CD1c-positive myeloid dendritic cell (primary cell): ENCODE data around the gene CABLES2.
A peak's percentile ranks its signal among the peaks of the same experiment; 100 is the strongest.

Experiments
- DNase-seq: peaks from one replicate; pipeline ENCODE4 v3.0.0-alpha.2; 2016; ENCODE audit errors: extremely low spot score

Gene CABLES2

DNA sequence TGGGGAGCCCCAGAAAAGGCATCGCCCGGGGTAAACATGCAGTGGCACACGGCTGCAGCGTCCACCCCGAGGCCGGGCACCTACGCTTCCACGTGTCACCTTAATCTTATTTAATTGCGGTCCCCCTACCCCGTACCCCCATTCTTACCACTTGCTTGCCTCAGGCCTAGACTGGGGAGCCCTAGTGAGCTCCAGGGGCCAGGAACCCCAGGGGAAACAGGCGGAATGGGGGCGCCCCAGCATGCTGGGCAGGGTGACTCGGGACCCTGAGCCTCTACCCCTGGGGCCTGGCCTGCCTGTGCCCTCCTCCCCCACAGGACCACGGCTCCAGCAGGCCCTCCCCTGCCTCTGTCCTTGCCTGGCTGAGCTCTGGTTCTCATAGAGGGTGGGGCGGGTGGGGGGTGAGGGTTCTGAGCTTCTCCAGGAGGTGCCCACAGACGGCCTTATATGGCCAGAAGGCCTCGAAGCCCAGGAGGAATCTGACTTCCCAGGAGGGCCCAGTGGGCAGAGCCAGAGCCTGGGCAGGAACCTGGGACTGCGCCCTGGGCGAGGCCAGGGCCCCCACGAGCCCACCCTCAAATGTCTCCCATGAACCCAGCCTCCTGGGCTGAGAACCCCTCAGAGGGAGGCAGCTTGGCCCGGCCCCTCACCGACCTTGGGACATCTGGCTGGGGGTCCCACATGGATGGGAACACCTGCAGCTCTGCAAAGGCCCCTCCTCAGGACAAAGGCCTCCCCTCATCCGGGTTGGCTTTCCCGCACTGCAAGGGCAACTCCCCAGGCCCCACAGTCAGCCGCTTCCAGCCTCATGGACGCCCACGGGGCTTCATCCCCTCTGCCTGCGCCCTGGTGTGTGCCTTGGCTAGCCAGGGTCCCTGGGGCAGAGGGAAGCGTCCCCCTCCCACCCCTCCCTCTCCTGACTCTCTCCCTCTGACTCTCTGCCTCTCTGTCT, 34.8 kb downstream of the CABLES2 start:
- DNase-seq, result no peak

DNA sequence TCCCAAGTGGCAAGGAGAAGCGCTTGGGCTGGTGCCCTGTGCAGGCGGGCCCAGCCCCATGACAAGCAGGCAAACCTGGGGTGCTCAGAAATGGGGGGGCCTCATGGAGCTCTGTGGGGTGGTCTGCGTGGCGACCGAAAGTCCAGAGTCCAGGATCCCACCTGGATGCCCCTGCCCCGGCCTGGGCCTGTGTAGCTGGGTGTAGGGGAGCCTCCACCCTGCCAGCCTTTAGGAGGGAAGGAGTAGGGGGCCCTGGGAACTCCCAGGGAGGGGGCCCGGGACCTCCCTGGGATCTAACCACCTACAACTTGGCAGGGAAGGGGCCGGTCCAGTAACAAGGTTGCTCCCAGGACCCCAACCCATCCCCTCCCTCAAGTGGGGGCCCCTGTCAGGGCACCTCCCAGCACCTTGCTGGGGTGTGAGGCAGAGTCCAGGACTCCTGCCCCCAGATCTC, 35.5 kb downstream of the CABLES2 start:
- DNase-seq, result no peak

DNA sequence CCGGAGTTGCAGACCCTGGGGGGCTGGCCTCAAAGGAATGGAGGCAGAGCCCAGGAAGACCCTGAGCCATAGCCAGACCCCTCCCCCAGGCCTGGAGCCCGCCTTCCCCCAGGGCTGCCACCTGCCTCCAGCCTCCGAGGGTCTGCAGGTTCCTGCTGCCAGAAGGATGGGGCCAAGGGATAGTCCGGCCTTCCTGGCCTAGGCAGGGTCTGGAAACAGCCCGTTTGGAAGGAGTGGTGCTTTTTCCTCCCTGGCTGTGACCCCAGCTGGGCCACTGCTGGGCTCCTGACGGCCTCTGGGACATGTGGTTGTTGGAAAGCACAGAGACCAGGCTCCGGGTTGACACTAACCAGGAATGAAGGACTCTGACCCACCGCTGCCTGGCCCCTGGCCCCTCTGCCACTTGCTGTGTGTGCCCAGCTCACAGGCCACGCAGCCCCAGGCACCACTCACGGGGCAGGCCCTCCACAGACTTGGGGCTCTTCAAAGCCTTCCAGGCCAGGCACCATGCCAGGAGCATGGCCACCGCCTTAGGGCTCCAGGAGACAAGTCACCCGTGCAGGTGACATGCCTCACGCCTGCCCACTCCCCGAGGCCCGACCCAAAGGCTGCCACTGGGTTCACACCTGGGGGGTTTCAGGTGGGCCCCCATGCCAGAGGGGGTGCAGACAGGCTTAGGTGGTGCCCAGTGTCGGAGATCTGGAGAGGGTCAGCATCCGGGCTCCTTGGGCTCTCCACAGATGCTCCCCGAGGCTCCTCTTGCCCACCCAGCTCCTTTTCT, 36.1 kb downstream of the CABLES2 start:
- DNase-seq, result no peak

DNA sequence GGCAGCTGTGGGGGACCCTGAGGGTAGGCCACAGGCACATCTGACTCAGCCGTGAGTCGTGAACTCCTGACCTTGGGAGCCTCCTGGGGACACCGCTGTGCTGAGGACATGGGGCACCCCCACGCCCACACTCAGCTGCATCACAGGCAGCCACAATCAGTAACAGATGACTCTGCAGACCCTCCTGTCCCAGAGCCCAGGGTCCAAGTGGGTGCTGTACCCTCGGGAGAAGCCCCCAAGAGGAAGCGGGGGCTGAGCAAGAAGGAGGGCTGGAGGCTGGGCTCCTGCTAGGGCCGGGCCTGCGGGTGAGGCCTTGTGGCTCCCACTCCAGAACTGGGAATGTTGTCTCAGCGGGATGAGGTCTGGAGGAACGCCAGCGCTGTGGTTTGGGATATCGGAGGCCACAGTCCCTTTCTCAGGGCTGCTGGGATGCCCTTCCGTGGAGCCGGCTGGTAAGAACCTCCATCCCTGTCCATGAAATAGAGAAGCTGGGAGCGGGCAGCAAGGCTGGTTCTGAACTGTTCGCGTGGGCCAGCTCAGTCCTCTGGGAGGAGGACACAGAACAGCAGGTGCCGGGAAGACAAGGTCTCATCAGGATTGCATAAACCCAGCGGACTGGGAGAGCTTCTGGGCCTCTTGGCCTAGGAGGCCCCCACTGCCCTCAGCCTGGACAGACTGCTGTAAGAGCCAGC, 36.8 kb downstream of the CABLES2 start:
- peak; percentile 28 for DNase-seq

DNA sequence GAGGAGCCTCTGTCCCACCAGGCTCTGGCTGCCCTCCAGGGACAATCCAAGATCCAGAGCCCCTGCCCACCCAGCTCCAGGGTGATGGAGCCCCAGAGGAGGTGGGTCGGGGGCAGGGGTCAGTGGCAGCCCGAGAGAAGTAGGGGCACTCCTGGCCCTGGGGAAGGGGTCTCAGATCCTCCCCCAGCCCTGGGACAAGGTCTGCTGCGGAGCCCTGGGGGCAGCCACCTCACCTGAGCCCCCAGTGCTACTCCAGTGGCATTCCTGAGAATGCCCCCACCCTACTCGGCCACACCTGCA, 37.3 kb downstream of the CABLES2 start:
- DNase-seq, result no peak

DNA sequence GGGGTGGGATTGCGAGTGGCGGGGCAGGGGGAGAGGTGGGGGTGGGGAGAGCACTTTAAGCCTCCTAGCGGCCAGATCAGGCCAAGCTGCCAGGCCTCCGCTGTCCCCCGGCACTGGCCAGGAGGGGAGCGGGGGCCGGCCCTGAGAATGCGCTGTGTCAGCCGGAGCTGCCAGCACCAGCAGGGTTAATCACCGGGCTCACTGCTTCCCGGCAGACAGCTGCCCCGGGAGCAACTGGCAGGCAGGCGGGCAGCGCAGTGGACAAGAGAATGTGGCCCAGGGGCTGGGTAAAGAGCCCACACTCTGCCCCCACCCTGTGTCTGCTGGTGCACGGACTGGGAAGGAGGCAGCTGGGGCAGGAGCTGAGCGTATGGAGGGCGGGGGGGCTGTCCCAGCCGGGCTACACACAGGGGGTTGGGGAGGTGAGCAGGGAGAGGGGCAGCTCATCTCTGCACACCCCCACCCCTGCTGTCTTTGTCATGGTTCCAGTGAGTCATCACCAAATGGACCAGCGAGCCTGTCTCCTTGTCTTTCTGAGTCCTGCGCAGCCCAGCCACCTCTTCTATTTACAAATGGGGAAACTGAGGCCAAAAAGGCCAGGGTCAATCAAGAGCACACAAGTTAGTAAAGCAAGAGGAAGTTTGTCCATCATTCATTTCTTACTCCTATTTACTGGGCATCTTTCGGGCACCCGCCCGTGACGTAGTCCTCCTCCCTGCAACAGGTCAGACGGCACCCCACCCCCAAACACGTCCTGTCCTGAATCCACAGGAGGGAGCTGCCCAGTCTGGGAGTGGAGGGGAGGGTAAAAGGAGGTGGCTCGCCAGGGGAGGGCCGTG, 37.9 kb downstream of the CABLES2 start:
- no peak for DNase-seq

DNA sequence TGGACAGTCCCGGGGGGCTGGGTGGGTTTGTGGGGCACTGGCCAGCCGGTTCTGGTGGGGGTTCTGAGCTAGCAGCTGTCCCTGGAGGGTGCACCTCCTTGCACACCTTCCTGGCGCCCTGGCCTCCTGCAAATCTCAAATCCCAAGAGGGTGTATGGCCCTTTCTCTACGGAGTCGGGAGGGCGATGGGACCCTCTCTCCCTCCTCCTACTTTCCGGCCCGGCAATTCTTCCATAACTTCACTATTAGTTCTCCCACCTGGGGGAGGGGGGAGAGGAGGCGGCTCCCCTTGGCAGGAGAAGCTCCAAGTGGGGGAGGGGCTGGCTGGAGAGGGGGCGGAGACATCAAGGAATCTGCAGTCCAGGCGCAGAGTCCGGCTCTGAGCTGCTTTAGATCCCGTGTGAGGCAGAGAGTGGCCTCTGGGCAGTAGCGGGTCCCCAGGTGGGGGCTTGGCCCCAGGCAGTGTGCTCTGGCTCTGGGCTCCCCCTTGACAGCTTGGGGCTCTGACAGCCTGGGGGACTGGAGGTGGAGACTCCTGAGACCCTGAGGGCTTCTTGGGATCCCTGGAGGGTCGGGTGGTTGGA, 38.6 kb downstream of the CABLES2 start:
- no peak for DNase-seq

DNA sequence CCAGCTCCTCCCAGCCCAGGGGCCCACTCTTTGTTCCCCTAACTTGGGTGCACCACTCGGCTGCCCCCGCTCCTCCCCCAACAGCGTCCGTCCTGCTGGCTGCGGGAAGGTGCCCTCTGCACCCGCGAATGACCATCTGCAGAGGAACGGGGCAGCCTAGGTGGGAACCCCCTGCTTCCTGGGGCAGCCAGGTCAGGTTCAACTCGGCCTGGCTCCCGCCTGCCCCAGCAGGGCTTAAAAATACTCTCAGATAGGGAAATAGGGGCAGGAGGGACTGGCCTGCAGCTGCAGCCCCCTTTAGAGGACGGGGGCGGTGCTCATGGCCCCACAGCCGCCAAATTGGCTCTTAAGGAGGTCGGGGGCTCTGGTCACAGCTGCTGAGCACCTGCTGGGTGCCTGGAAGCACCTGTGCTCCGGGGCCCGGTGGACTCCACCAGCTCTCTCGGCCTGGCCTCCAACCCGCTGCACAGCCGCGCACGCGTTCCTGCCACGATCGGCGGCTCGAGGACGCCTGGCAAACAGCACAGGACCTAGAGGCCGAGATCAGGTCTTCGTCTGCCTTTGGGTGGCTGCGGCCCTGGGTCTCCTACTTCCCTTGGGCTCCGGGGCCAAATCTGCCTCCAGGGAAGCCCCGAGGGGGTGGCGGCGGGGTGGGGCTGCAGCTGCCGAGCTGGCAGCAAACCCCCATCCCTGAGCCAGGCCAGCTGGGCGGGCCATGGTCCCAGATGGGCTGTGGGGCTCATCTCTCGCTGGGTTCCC, 39.3 kb downstream of the CABLES2 start:
- DNase-seq, result no peak

DNA sequence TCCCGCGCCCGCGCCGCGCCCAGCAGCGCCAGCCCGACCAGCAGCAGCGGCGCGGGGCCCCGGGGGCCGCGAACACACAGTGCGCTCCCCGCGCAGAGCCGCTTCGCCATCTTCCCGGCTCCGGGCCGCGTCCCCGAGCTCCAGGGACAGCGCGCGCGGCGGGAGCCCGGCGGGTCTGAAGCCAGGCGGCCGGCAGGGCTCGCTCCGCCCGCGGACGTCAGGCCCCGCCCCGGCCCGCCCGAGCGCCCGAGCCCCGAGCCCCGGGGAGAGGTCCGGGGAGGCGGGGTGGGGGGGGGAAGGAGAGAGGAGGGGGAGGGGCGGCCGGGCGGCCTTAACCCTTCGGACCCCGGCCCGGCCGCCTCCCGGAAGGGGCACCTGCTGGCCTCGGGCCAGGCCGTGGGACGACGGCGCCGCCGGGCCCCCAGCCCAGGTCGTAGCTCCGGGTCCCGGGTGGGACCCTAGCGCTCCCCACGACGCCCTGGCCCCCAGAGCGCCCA, 39.9 kb downstream of the CABLES2 start, which contains the start of gene LAMA5:
TSS of gene LAMA5 (minus strand) at position 177 of the 497 bp plus-strand sequence. CDS start at position 110, 67 bp downstream.
- peak; percentile 35 for DNase-seq

DNA sequence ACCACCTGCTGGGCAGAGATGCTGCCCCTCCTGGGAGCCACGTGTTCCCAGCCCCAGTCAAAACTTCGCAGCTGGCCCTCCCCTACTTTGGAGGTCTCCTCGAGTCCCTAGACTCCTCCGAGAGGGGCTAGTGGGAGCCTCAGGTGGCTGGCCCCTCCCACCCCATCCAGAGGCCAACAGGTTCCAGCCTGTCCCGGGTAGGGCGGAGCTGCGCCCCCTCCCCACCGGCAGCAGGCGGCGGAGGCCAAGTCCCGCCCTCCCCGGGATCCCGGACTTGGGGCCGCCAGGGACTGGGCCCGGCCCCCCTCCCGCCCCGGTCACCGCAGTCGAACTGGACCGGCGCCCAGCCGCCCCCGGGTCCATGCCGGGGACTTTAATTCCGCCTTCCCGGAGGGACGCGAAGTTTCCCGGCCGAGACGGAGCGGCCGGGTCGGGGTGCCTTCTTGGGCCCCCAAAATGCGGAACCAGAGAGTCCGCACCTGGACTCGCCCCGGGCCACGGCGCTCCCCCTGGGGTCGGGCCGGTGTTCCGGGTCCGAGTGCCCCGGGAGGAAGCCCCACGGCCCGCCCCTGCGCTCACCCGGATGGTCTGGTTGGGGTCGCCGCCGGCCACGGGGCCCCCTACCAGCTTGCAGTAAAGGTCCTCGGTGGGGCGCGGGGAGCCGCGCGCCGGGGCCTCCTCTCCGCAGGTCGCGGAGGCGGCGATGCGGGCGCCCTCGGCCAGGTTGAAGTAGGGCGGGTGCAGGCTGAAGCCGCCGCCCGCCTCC, 40.5 kb downstream of the CABLES2 start:
- DNase-seq, result no peak

DNA sequence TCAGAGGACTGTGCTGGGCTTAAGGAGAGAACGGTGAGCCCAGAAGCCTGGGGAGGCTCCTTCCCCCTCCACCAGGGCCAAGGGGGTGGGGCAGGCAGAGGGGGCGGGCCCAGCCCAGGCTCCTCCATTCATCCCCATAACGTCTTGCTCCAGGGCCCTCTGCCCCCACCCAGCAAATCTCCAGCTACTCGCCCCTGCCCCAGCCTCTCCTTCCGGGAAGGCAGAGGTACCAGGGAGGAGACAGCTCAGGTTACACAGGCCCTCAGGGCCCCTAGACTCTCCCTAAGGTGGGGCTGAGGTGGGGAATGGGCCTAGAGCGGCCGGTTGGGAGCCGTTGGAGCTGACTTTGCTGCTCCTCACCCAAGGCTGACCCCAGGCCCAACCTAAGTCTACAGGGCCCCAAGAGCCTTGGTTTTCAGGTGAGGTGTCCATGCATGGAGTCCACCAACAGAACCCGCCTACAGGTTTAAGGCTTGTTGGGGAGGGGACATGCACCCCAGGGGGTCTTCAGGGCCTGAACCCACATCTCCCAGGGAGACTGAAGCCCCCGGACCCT, 41.2 kb downstream of the CABLES2 start:
- no peak for DNase-seq

DNA sequence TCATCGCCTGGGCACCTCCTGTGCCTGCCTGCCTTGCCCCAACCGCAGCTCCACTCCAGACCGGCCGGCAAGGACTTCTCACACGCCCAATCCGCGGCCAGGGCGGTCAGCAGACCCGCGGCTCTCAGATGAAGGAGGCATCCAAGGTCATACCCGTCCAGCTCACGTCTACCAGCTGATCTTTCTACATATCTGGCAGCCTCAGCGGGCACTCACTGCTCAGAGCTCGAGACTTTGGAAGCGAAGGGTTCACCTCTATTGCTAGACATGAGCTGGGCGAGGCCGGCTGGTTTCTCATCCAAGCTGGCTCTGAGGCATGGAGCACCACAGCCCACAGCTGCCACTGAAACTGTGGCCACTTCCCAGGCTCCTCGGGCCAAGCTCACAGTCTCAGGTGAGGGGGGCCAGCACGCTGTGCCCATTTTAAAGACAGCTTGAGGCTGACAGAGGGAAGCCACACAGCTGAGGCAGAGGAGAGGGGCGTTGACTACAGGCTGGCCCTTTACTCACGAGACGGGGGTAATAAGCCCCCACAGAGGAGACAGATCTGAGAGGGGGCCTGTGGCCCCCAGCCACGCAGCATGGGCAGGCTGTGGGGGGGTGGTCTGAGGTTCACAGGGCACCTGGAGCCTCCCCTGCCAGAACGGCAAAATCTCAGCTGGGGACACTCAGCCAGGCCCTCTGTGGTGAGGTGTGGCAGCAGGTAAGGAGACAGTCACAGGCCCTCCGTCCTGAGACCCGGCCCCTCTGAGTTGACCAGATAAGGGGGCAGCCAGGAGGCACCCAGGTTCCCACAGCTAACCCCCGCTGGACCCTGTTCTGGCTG, 42.0 kb downstream of the CABLES2 start:
- no peak for DNase-seq

DNA sequence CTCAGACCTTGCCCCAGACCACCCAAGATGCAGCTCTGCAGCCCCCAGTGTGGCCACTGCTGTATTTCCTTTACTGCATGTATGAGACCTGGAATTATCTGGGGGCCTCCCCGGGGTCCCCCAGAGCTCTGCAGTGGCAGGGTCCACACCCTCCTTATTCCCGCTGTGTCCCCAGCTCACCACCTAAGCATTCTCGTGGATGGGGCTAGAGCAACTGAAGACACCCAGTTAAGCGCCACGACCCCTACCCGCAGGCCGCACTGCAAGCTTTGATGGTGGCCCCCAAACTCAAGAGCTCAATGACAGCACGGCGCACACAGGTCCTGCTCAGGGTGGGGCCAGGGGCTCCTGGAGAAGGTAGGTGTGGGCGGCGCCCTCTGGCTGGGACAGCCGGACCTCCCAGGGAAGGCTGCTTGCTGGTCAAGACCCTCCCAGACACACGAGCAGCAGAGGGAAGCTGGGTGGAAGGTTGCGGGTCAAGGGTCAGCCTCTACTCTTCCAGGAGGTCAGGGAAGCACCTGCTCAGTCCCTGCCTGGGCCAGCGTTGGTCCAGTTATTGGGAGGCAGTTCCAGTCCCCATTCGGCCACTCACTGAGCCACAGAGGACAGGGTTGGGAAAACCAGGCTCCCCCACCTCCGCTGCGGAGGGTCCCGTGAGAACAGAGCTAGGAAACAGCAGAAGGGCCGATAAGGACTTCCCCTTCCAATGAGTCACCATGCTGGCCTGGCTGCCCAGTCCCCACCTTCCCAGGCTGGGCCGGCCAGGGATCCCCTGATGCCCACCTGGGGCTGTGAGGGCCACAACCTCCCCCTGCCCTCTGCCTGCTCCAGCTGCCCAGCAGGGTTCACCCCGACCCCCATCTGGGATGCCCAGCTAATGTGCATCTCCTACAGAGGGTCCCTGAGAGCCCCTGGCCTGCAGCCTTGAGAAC, 42.9 kb downstream of the CABLES2 start:
- DNase-seq, result no peak

DNA sequence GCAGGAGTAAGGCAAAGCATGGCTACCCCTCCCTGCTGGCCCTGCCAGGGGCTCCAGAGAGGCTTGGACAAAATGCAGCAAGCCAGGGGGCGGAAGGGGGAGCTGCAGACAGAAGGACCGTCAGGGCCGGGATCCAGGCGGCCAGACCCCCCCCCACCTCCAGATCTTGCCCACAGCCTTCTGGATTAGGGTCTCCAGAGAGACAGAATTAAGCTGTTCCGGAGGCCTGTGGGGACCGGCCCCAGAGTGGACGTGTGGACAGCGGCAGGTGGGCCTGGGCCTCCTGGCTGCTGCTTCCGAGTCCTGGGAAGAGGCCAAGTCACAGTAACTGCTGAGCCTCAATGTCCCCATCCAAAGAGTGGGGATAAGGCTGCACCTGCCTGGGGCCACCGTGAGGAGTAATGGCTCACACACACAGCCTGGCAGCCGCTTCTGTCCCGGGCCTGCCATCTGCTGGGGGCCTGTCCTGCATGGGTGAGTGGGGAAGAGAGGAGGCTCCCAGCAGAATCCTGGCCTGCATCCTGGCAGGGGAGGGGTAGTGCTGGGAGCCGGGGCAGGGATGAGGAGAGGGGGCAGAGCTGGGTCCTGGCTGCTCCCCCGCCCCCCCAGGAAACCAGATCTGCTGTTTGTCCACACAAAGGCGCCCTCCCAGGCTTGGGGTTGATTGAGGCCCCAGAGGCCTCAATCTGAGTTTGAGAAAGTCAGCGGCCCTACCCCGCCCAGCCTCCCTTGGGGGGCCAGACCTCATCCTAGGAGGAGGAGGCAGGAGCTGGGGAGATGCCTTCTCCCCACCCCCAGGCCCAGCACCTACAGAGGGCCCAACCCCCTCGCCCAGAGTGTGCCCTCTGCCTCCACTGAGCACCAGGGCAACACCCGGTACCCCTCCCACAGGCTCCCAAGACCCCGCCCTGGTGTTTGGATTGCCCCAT, 43.8 kb downstream of the CABLES2 start:
- no peak for DNase-seq

DNA sequence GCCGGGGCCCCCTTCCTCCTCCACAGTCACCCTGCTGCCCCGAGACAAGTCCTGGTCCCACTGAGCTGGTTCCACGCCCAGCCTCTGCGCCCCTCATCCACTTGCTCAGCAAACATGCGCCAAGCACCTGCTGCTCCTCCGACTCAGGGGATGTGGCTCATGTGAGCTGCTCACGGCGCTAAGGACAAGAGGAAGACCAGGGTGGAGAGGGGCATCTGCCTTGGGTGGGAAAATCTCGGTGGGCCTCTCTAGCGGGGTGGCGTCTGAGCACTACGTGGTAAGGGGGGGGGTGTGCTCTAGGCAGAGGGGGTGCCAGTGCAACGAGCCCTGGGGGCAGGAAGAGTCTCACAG, 44.5 kb downstream of the CABLES2 start:
- no peak for DNase-seq
